Measurements from ENCODE around the gene ARID3A.
"Not testable (repeated sequence)": the region's sequence is repeated elsewhere in the genome, so short reads cannot be mapped to it uniquely, and the experiment has no call there.

ARID3A gene

GRCh38 chr19:1018932-1019615 lies 93.2 kb downstream of the ARID3A start:
- DNase-seq: no peak

GRCh38 chr19:1019616-1019961 lies 93.8 kb downstream of the ARID3A start:
- no peak for DNase-seq

GRCh38 chr19:1019980-1020867 lies 94.4 kb downstream of the ARID3A start:
- DNase-seq: no peak

DNA sequence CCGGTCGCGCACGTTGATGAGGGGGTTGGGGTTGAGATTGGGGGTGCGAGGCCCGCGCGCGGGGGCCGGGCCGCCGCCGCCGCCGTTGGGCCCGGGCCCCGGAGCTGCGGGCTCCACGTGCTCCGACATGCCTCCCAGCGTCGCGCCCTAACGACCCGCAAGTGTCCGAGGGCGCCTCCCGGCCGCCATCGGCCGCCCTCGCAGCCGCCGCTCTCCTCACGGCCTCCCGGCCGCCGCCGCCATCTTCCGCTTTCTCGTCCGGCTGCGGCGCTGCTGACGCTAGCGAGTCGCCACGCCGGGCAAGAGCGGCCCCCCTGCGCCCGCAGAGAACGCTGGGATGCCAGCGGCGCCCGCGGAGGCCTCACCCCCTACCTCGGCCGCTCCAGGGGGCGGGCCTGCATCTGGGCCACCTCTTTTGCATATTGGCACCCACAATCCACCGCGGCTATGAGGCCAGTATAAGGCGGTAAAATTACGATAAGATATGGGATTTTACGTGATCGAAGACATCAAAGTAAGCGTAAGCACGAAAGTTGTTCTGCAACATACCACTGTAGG lies 95.1 kb downstream of the ARID3A start, which contains the start of gene TMEM259:
TMEM259 (minus strand) TSS at position 256 of the 558 bp plus-strand sequence; CDS start at position 129, 127 bp downstream.
- DNase-seq: peak; percentile 98

DNA sequence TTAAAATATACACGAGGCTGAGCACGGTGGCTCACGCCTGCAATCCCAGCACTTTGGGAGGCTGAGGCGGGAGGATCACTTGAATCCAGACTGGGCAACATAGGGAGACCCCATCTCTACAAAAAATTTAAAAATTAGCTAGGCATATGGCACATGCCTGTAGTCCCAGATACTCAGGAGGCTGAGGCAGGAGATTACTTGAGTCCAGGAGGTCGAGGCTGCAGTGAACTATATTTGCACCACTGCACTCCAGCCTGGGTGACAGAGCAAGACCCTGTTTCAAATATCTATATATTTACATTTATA lies 98.0 kb downstream of the ARID3A start:
- not testable (repeated sequence) for DNase-seq

GRCh38 chr19:1025080-1025479 lies 99.2 kb downstream of the ARID3A start:
- DNase-seq: not testable (repeated sequence)

Data from NCI-H1436 (cell line).